ENCODE results near the gene ZNF598. TPM values are rescaled to one million over a fixed set of nuclear protein-coding genes. Genes with fewer than 3 reads are reported as not detected.

The ZNF598 gene
- total and polyA plus RNA-seq, 2 of the 13 experiments (the other 11 are each of a cell fraction or from before 2014, with no cell fraction given), result 13.5 to 14.2 TPM

DNA sequence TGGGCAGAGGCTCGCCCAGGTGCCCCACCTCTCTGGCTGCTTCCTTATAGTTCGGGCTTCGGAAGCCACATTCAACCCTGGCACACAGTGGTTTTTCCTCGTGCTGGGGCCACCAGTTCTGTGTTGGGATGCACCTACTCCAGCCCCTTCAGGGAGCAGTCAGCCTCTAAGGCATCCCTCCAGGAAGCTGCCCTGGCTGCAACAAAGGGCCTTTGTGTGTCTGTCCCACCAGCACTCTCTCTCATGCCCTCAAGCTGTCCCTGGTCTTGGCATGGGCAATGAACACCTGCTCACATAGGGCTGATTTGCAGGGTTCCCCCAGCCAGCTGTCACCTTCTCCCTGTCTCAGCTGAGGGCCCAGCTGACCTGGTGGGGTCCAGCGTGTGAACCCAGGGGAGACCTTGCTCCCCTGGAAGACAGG, 27.6 kb downstream of the ZNF598 start:
- Histone ChIP-seq H2AFZ (ENCODE audit: low read length) (no peak overlapping the region), H3K4me3 (replicated peaks in 1 of 3; ENCODE audit: insufficient read depth in 1 of 3, low read depth in 2 of 3, low read length in 3 of 3) (no peak overlapping the region), H3K27ac (ENCODE audit: extremely low read length, insufficient read depth, low read length) (no peak overlapping the region), H4K20me1 (ENCODE audit: insufficient read depth, low read length) (no peaks in the 10 kb centered on the region), H3K4me1 (ENCODE audit: insufficient read depth, low read length) (peaks cover 43% of the 10 kb centered on the region), H3K27me3 (ENCODE audit: control insufficient read depth in 1 of 2, insufficient read depth in 2 of 2, low read length in 2 of 2) (no peaks in the 10 kb centered on the region), H3K4me2 (ENCODE audit: low read depth, low read length) (no peak overlapping the region), H3K36me3 (replicated peaks in 1 of 2; ENCODE audit: control insufficient read depth in 1 of 2, insufficient read depth in 2 of 2, low read length in 2 of 2) (peaks cover 15 to 22% of the 10 kb centered on the region in 2 experiments; a peak in 4 of 5 replicates), H3K79me2 (ENCODE audit: insufficient read depth, low read length) (peaks cover 13% of the 10 kb centered on the region), H3K9ac (ENCODE audit: insufficient read depth, low read depth, low read length) (0 out of 2 replicates have a peak overlapping the region, but pooled peaks have one; percentile 4), H3K9me3 (ENCODE audit: low read length) (no peaks in the 10 kb centered on the region)
- peak; percentile 41 for DNase-seq (ENCODE audit: low spot score)
- no peak for FAIRE-seq
- intact Hi-C loops (cut with micrococcal nuclease; ENCODE audit: unreplicated experiment), result no loop called here
- CTCF ChIA-PET (ENCODE audit: low intra/inter-chr PET ratio, low total read pairs), result no interaction called here
- in situ Hi-C loops (cut with HindIII; ENCODE audit: extremely low pct_ligation_motif_present, low pct_unique_long_range_greater_than_20kb), result no loop called here
- no CpG with 5 or more reads among the region's 5 CpGs for WGBS (ENCODE audit: low lambda C conversion rate)
- BruUV-seq (replicated peaks), result no TSS peak
- POLR2A ChIA-PET, result interaction anchor here (1.0 to 6.8 kb wide), 4 partner anchors 12 to 42 kb away, joined by 3 to 62 read pairs (median 4); partner anchors contain the start of gene RPS2
- peak; percentile 3; the same call in 1 of the 3 replicates for ATAC-seq
- TF ChIP-seq PCBP2 (optimal IDR thresholded peaks at IDR 0.05; ENCODE audit: low read depth, low read length, poor library complexity, severe bottlenecking) (no peak), IKZF1 (IDR thresholded peaks at IDR 0.05) (no peak), ZKSCAN5 (CRISPR knock-in tag; IDR thresholded peaks at IDR 0.05) (no peak), PPARG (CRISPR knock-in tag; conservative IDR thresholded peaks at IDR 0.05) (no peak), MZF1 (CRISPR knock-in tag; IDR thresholded peaks at IDR 0.05; ENCODE audit: borderline replicate concordance) (no peak), ZNF550 (CRISPR knock-in tag; IDR thresholded peaks at IDR 0.05; ENCODE audit: borderline replicate concordance) (no peak), YEATS2 (CRISPR knock-in tag; IDR thresholded peaks at IDR 0.05; ENCODE audit: borderline replicate concordance) (no peak), ZFP41 (CRISPR knock-in tag; IDR thresholded peaks at IDR 0.05; ENCODE audit: borderline replicate concordance) (no peak), MEIS2 (CRISPR knock-in tag; IDR thresholded peaks at IDR 0.05) (no peak), ZNF260 (CRISPR knock-in tag; IDR thresholded peaks at IDR 0.05; ENCODE audit: borderline replicate concordance, low read depth) (no peak), ZNF780A (CRISPR knock-in tag; IDR thresholded peaks at IDR 0.05) (no peak), ZEB1 (IDR thresholded peaks at IDR 0.05; ENCODE audit: insufficient replicate concordance, low read depth) (no peak), KLF9 (CRISPR knock-in tag; IDR thresholded peaks at IDR 0.05; ENCODE audit: low read depth) (no peak)
- TF ChIP-seq, protein P1, sequence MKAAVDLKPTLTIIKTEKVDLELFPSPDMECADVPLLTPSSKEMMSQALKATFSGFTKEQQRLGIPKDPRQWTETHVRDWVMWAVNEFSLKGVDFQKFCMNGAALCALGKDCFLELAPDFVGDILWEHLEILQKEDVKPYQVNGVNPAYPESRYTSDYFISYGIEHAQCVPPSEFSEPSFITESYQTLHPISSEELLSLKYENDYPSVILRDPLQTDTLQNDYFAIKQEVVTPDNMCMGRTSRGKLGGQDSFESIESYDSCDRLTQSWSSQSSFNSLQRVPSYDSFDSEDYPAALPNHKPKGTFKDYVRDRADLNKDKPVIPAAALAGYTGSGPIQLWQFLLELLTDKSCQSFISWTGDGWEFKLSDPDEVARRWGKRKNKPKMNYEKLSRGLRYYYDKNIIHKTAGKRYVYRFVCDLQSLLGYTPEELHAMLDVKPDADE (CRISPR knock-in tag; IDR thresholded peaks at IDR 0.05), result no peak
- TF ChIP-seq, protein P2, sequence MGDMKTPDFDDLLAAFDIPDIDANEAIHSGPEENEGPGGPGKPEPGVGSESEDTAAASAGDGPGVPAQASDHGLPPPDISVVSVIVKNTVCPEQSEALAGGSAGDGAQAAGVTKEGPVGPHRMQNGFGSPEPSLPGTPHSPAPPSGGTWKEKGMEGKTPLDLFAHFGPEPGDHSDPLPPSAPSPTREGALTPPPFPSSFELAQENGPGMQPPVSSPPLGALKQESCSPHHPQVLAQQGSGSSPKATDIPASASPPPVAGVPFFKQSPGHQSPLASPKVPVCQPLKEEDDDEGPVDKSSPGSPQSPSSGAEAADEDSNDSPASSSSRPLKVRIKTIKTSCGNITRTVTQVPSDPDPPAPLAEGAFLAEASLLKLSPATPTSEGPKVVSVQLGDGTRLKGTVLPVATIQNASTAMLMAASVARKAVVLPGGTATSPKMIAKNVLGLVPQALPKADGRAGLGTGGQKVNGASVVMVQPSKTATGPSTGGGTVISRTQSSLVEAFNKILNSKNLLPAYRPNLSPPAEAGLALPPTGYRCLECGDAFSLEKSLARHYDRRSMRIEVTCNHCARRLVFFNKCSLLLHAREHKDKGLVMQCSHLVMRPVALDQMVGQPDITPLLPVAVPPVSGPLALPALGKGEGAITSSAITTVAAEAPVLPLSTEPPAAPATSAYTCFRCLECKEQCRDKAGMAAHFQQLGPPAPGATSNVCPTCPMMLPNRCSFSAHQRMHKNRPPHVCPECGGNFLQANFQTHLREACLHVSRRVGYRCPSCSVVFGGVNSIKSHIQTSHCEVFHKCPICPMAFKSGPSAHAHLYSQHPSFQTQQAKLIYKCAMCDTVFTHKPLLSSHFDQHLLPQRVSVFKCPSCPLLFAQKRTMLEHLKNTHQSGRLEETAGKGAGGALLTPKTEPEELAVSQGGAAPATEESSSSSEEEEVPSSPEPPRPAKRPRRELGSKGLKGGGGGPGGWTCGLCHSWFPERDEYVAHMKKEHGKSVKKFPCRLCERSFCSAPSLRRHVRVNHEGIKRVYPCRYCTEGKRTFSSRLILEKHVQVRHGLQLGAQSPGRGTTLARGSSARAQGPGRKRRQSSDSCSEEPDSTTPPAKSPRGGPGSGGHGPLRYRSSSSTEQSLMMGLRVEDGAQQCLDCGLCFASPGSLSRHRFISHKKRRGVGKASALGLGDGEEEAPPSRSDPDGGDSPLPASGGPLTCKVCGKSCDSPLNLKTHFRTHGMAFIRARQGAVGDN (CRISPR knock-in tag; IDR thresholded peaks at IDR 0.05), result peak; percentile 6; the same call in 1 of the 2 replicates
- TF ChIP-seq, protein P3, sequence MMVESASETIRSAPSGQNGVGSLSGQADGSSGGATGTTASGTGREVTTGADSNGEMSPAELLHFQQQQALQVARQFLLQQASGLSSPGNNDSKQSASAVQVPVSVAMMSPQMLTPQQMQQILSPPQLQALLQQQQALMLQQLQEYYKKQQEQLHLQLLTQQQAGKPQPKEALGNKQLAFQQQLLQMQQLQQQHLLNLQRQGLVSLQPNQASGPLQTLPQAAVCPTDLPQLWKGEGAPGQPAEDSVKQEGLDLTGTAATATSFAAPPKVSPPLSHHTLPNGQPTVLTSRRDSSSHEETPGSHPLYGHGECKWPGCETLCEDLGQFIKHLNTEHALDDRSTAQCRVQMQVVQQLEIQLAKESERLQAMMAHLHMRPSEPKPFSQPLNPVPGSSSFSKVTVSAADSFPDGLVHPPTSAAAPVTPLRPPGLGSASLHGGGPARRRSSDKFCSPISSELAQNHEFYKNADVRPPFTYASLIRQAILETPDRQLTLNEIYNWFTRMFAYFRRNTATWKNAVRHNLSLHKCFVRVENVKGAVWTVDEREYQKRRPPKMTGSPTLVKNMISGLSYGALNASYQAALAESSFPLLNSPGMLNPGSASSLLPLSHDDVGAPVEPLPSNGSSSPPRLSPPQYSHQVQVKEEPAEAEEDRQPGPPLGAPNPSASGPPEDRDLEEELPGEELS (CRISPR knock-in tag; IDR thresholded peaks at IDR 0.05), result no peak

Measured in HepG2 (cell line).